Progenitor cell of endocrine pancreas (in vitro differentiated cells): ENCODE data around the gene ANO4. TPM values are rescaled to one million over a fixed set of nuclear protein-coding genes. Genes with fewer than 3 reads are reported as not detected.

Source experiments
- DNase-seq: peaks from one replicate; pipeline ENCODE4 v3.0.0; 2021; ENCODE audit warnings: low spot score; ENCODE audit not compliant: unreplicated experiment
- H3K27ac Mint-ChIP-seq: 2 replicates; pipeline ENCODE4 v1.8.0; 2021; ENCODE audit warnings: mild to moderate bottlenecking, moderate library complexity, mixed read lengths
- H3K27me3 Mint-ChIP-seq: 2 replicates; pipeline ENCODE4 v1.8.0; 2021; ENCODE audit warnings: mixed read lengths
- H3K36me3 Mint-ChIP-seq: 2 replicates; pipeline ENCODE4 v1.8.0; 2022; ENCODE audit warnings: mixed read lengths; ENCODE audit not compliant: insufficient read depth
- H3K4me1 Mint-ChIP-seq: 2 replicates; pipeline ENCODE4 v1.8.0; 2021; ENCODE audit warnings: low read depth, mixed read lengths
- H3K4me3 Mint-ChIP-seq: 2 replicates; pipeline ENCODE4 v1.8.0; 2021; ENCODE audit warnings: low read depth, mild to moderate bottlenecking, moderate library complexity, mixed read lengths
- H3K9me3 Mint-ChIP-seq: 2 replicates; pipeline ENCODE4 v1.8.0; 2021; ENCODE audit warnings: low read depth, mixed read lengths
- total RNA-seq: library from RNA; stranded (reverse); gene quantifications from 2 replicates; pipeline ENCODE4 v1.2.1, GENCODE V29; 2021
- TF ChIP-seq, protein P1 (sequence below): fragments of 200-600 bp; sonication (generic); IDR thresholded peaks from one replicate; pipeline ENCODE4 v1.5.0; 2021; ENCODE audit warnings: antibody characterized with exemption, mild to moderate bottlenecking; ENCODE audit not compliant: unreplicated experiment

Gene ANO4
- total RNA-seq, 1 donor from 2014 or later: 0.38 TPM

DNA sequence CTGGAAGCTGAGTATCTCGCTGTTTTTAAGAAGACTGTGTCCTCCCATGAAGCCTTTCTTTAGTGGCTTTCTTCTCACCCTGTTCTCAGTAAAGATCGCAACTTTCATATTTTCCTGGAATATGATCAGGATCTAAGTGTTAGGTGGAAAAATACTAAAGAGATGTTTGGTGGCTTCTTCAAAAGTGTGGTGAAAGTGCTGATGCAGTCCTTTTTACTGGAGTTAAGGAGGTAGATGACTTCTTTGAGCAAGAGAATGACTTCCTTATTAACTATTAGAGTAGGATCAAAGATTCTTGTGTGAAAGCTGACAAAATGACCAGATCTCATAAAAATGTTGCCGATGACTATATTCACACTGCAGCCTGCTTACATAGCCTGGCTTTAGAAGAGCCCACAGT, 273.8 kb downstream of the ANO4 start:
- no peak overlapping the region for H3K27ac Mint-ChIP-seq
- H3K9me3 Mint-ChIP-seq: peaks cover 7% of the 10 kb centered on the region
- no peak overlapping the region for H3K4me3 Mint-ChIP-seq
- H3K36me3 Mint-ChIP-seq: no peaks in the 10 kb centered on the region
- DNase-seq: no peak
- no peaks in the 10 kb centered on the region for H3K4me1 Mint-ChIP-seq
- TF ChIP-seq, protein P1, sequence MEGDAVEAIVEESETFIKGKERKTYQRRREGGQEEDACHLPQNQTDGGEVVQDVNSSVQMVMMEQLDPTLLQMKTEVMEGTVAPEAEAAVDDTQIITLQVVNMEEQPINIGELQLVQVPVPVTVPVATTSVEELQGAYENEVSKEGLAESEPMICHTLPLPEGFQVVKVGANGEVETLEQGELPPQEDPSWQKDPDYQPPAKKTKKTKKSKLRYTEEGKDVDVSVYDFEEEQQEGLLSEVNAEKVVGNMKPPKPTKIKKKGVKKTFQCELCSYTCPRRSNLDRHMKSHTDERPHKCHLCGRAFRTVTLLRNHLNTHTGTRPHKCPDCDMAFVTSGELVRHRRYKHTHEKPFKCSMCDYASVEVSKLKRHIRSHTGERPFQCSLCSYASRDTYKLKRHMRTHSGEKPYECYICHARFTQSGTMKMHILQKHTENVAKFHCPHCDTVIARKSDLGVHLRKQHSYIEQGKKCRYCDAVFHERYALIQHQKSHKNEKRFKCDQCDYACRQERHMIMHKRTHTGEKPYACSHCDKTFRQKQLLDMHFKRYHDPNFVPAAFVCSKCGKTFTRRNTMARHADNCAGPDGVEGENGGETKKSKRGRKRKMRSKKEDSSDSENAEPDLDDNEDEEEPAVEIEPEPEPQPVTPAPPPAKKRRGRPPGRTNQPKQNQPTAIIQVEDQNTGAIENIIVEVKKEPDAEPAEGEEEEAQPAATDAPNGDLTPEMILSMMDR: no peak
- no peaks in the 10 kb centered on the region for H3K27me3 Mint-ChIP-seq

DNA sequence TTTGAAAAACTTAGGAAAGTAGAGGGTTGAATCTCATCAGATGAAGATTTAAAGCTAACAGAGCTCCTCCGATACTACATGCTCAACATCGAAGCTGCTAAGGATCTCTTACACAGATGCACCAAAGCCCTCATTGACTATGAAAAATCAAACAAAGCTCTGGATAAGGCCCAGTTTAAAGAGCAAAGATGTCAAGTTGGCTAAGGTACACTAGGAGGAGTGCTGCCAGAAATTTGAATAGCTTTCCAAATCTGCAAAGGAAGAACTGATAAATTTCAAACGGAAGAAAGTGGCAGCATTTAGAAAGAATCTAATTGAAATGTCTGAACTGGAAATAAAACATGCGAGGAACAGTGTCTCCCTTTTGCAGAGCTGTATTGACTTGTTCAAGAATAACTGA, 274.3 kb downstream of the ANO4 start:
- H3K9me3 Mint-ChIP-seq: peaks cover 7% of the 10 kb centered on the region
- TF ChIP-seq, protein P1: no peak
- H3K4me1 Mint-ChIP-seq: no peaks in the 10 kb centered on the region
- no peak for DNase-seq
- no peaks in the 10 kb centered on the region for H3K36me3 Mint-ChIP-seq
- H3K4me3 Mint-ChIP-seq: no peak overlapping the region
- H3K27me3 Mint-ChIP-seq: no peaks in the 10 kb centered on the region
- no peak overlapping the region for H3K27ac Mint-ChIP-seq

DNA sequence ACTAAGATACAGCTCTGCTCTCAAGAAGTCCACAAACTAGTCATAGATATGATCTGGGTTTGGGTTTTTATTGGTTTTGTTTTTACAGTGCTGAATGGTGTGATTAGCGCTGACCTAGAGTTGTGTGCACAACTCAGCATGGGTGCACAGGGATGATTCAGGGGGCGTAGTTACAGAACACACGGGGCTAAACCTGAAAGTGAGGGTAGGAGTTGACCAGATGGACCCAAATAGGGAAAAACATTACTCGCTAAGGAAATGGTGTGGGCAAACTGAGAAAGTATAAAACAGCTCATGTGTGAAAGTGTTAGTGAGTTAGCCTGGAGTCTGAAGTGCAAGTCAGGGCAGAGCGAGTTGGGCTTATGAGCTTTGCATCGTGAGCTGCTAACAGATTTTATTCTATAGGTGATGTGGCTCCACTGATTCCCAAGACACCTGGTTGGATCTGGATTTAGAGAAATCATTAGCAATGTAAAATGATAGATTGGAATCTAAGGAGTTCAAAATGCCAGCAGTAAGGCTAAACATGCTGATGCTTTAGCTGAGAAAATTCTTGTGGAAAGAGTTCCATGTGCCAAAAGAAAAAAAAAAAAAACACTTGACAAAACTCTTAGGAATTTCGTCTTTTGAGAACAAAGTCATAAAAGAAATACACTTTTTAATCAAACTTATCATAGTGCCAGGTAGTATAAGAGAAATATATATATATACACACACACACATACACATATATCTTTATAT, 280.5 kb downstream of the ANO4 start:
- H3K27ac Mint-ChIP-seq: no peak overlapping the region
- H3K36me3 Mint-ChIP-seq: no peaks in the 10 kb centered on the region
- H3K9me3 Mint-ChIP-seq: peaks cover 3% of the 10 kb centered on the region
- H3K4me3 Mint-ChIP-seq: no peak overlapping the region
- H3K27me3 Mint-ChIP-seq: no peaks in the 10 kb centered on the region
- TF ChIP-seq, protein P1: no peak
- no peak for DNase-seq
- no peaks in the 10 kb centered on the region for H3K4me1 Mint-ChIP-seq

DNA sequence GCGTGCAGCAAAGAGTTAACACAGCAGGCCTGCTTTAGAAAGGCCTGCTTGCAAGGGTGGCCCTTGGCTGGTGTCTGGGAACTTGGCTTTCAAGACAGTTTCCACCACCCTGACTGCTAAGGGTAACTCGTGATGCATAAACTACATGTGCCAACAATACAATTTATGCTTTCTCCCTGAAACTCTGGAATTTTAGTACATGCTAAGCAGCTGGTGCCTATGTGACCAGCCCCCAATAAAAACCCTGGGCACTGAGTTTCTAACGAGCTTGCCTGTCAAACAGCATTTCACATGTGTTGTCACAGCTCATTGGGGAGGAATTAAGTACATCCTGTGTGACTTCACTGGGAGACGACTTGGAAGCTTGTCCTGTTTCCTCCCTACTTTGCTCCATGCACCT, 282.3 kb downstream of the ANO4 start:
- DNase-seq: no peak

DNA sequence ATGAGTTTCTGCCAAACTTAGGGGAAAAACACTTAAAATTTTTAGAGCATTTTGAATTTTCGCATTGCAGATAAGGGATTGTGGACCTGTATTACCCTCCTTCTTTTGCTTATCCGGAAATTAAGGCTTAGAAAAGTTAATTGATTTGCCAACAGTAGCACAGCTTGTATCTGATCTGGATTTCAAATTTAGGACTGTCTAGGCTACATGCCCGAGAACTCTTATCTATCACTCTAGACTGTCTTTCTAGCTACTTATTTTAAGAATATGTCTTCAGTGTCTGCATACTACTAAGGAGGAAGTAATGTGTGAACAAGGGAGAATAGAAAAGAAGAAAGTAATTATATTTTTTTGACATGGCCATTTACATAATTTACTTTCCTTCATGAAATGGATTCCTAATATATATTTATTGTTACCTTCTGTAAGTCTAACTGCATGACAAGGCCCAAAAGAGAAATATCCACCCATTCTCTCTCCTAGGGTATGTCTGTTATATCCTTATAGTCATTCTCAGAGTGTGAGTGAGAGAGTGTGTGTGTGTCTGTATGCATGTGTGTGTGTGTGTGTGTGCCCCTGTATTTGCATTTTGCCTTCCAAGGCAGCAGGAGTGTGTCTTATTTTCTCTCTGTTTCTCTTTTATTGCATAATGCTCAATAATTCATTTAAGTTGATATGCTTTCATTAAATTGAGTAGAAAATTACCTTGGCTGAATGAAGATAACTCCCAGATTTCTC, 283.4 kb downstream of the ANO4 start:
- H3K4me3 Mint-ChIP-seq: no peak overlapping the region
- H3K27ac Mint-ChIP-seq: no peak overlapping the region
- no peaks in the 10 kb centered on the region for H3K9me3 Mint-ChIP-seq
- no peaks in the 10 kb centered on the region for H3K27me3 Mint-ChIP-seq
- H3K36me3 Mint-ChIP-seq: no peaks in the 10 kb centered on the region
- TF ChIP-seq, protein P1: no peak
- no peak for DNase-seq
- H3K4me1 Mint-ChIP-seq: no peaks in the 10 kb centered on the region

More for the DNA sequence above, 282.3 kb downstream of the ANO4 start:
- Mint-ChIP-seq H3K9me3 (peaks cover 3% of the 10 kb centered on the region), H3K27ac (no peak overlapping the region), H3K4me3 (no peak overlapping the region), H3K36me3 (no peaks in the 10 kb centered on the region), H3K27me3 (no peaks in the 10 kb centered on the region), H3K4me1 (no peaks in the 10 kb centered on the region)
- TF ChIP-seq, protein P1: no peak
